Hematopoietic multipotent progenitor cell treated with erythropoietin and hydrocortisone succinate and interleukin-3 and kit ligand, for 15 days (in vitro differentiated cells): Measurements from ENCODE around the gene TANC1.
"Not testable (repeated sequence)": the region's sequence is repeated elsewhere in the genome, so short reads cannot be mapped to it uniquely, and the experiment has no call there.

Experiments
- DNase-seq: peaks from one replicate; pipeline ENCODE4 v3.0.0-alpha.2; 2015; ENCODE audit warnings: low spot score

The TANC1 gene

GRCh38 chr2:159029936-159030335 is 61.5 kb downstream of the TANC1 start:
- DNase-seq: no peak

GRCh38 chr2:159030674-159031380 is 62.4 kb downstream of the TANC1 start:
- DNase-seq: no peak

GRCh38 chr2:159032146-159032545 is 63.7 kb downstream of the TANC1 start:
- DNase-seq: no peak

GRCh38 chr2:159032580-159032979 is 64.1 kb downstream of the TANC1 start:
- no peak for DNase-seq

GRCh38 chr2:159034713-159035112 is 66.3 kb downstream of the TANC1 start:
- DNase-seq: no peak

- peak; percentile 42 for DNase-seq
Measured at GRCh38 chr2:159035790-159036411, 67.5 kb downstream of the TANC1 start.

- not testable (repeated sequence) for DNase-seq
Measured at GRCh38 chr2:159036461-159036860, 68.0 kb downstream of the TANC1 start.

- DNase-seq: not testable (repeated sequence)
Measured at GRCh38 chr2:159041328-159041727, 72.9 kb downstream of the TANC1 start.

GRCh38 chr2:159042115-159042850 is 73.8 kb downstream of the TANC1 start:
- no peak for DNase-seq

- DNase-seq: no peak
Measured at GRCh38 chr2:159043710-159044109, 75.3 kb downstream of the TANC1 start.

GRCh38 chr2:159044804-159045286 is 76.4 kb downstream of the TANC1 start:
- DNase-seq: no peak

GRCh38 chr2:159045545-159046454 is 77.4 kb downstream of the TANC1 start:
- DNase-seq: no peak

GRCh38 chr2:159046966-159047365 is 78.5 kb downstream of the TANC1 start:
- no peak for DNase-seq

- DNase-seq: no peak
Measured at GRCh38 chr2:159050426-159050825, 82.0 kb downstream of the TANC1 start.

- DNase-seq: no peak
Measured at GRCh38 chr2:159051133-159051532, 82.7 kb downstream of the TANC1 start.

GRCh38 chr2:159051661-159052060 is 83.2 kb downstream of the TANC1 start:
- no peak for DNase-seq

GRCh38 chr2:159052157-159052601 is 83.7 kb downstream of the TANC1 start:
- peak; percentile 55 for DNase-seq

GRCh38 chr2:159053161-159054031 is 85.0 kb downstream of the TANC1 start:
- DNase-seq: no peak

GRCh38 chr2:159054032-159054334 is 85.5 kb downstream of the TANC1 start:
- DNase-seq: no peak

GRCh38 chr2:159054985-159055384 is 86.5 kb downstream of the TANC1 start:
- DNase-seq: no peak

GRCh38 chr2:159060518-159060917 is 92.1 kb downstream of the TANC1 start:
- DNase-seq: no peak
